Measurements from ENCODE around the gene SUPT6H.

DNA sequence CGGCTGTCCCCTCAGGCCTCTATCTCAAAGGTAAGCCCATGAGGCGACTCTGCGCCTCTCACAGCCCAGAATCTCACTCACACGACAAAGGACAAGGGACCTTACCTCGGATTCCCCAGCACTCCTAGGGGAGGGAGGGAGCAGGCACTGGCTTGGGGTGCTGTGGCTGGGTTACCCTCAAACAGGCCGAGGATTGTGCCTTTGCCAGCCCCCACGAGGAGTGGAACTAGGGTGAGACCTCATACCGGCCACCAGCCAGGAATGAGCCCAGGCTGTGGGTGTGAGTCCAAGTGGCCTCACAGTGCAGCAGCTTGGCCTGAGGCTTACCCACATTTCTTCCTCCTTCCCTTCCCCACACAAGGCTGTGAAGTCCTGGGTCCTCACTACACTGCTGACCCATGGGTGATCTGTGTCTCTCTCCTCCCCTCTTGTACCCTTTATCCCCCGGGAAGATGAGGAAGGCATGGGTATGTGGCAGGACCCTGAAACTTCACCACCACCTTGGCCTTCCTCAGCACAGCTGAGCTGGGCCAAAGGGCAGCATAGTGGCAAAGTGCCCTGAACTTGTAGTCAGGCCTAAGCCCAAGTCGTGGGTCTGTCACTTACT, 43.8 kb downstream of the SUPT6H start:
- TF ChIP-seq EZH2 (IDR thresholded peaks at IDR 0.05; ENCODE audit: insufficient read depth, poor library complexity, severe bottlenecking): no peak
- TF ChIP-seq EZH2phosphoT487 (IDR thresholded peaks at IDR 0.05; ENCODE audit: insufficient read depth, low read depth): no peak
